Progenitor cell of endocrine pancreas (in vitro differentiated cells): ENCODE measurements around the gene ZNF407. TPM values are rescaled to one million over a fixed set of nuclear protein-coding genes. Genes with fewer than 3 reads are reported as not detected.

Source experiments
- DNase-seq: peaks from one replicate; pipeline ENCODE4 v3.0.0; 2021; ENCODE audit warnings: low spot score; ENCODE audit not compliant: unreplicated experiment
- H3K27ac Mint-ChIP-seq: 2 replicates; pipeline ENCODE4 v1.8.0; 2021; ENCODE audit warnings: mild to moderate bottlenecking, moderate library complexity, mixed read lengths
- H3K27me3 Mint-ChIP-seq: 2 replicates; pipeline ENCODE4 v1.8.0; 2021; ENCODE audit warnings: mixed read lengths
- H3K36me3 Mint-ChIP-seq: 2 replicates; pipeline ENCODE4 v1.8.0; 2022; ENCODE audit warnings: mixed read lengths; ENCODE audit not compliant: insufficient read depth
- H3K4me1 Mint-ChIP-seq: 2 replicates; pipeline ENCODE4 v1.8.0; 2021; ENCODE audit warnings: low read depth, mixed read lengths
- H3K4me3 Mint-ChIP-seq: 2 replicates; pipeline ENCODE4 v1.8.0; 2021; ENCODE audit warnings: low read depth, mild to moderate bottlenecking, moderate library complexity, mixed read lengths
- H3K9me3 Mint-ChIP-seq: 2 replicates; pipeline ENCODE4 v1.8.0; 2021; ENCODE audit warnings: low read depth, mixed read lengths
- CTCF ChIP-seq: fragments of 200-600 bp; sonication (generic); IDR thresholded peaks from one replicate; pipeline ENCODE4 v1.5.0; 2021; ENCODE audit warnings: antibody characterized with exemption, mild to moderate bottlenecking; ENCODE audit not compliant: unreplicated experiment
- total RNA-seq: library from RNA; stranded (reverse); gene quantifications from 2 replicates; pipeline ENCODE4 v1.2.1, GENCODE V29; 2021

ZNF407 gene
- total RNA-seq, 1 donor from 2014 or later: 18.1 TPM

GRCh38 chr18:74870950-74871349 lies 273.3 kb downstream of the ZNF407 start:
- H3K4me1 Mint-ChIP-seq: peaks cover 2% of the 10 kb centered on the region
- no peaks in the 10 kb centered on the region for H3K27me3 Mint-ChIP-seq
- DNase-seq: no peak
- no peak for TF ChIP-seq CTCF
- no peak overlapping the region for H3K4me3 Mint-ChIP-seq
- H3K36me3 Mint-ChIP-seq: no peaks in the 10 kb centered on the region
- no peak overlapping the region for H3K27ac Mint-ChIP-seq
- no peaks in the 10 kb centered on the region for H3K9me3 Mint-ChIP-seq

GRCh38 chr18:74873629-74874028 lies 276.0 kb downstream of the ZNF407 start:
- Mint-ChIP-seq H3K4me1 (peaks cover 21% of the 10 kb centered on the region), H3K4me3 (no peak overlapping the region), H3K36me3 (no peaks in the 10 kb centered on the region), H3K27ac (no peak overlapping the region), H3K9me3 (no peaks in the 10 kb centered on the region), H3K27me3 (no peaks in the 10 kb centered on the region)
- no peak for DNase-seq
- no peak for TF ChIP-seq CTCF

DNA sequence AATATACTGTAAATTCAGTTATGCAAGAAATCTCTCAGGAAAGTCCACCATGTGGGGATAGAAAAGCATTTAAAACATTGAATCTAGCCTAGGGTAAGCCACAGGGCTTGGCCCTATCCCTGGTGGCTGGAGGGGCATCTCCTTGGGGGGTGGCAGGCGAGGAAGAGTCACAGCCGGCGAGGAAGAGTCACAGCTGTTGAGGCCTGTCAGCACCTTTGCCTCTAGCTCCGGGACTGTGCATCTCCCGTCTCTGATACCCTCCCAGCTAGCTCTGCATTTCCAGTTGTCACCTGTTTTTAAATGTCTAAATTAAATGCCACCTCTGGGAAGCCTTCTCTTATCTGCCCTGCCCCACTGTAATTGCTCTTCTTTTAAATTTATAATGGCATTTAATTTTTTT lies 276.7 kb downstream of the ZNF407 start:
- no peaks in the 10 kb centered on the region for H3K36me3 Mint-ChIP-seq
- H3K9me3 Mint-ChIP-seq: no peaks in the 10 kb centered on the region
- TF ChIP-seq CTCF: no peak
- H3K4me3 Mint-ChIP-seq: no peak overlapping the region
- no peak overlapping the region for H3K27ac Mint-ChIP-seq
- peaks cover 25% of the 10 kb centered on the region for H3K4me1 Mint-ChIP-seq
- no peak for DNase-seq
- H3K27me3 Mint-ChIP-seq: no peaks in the 10 kb centered on the region

DNA sequence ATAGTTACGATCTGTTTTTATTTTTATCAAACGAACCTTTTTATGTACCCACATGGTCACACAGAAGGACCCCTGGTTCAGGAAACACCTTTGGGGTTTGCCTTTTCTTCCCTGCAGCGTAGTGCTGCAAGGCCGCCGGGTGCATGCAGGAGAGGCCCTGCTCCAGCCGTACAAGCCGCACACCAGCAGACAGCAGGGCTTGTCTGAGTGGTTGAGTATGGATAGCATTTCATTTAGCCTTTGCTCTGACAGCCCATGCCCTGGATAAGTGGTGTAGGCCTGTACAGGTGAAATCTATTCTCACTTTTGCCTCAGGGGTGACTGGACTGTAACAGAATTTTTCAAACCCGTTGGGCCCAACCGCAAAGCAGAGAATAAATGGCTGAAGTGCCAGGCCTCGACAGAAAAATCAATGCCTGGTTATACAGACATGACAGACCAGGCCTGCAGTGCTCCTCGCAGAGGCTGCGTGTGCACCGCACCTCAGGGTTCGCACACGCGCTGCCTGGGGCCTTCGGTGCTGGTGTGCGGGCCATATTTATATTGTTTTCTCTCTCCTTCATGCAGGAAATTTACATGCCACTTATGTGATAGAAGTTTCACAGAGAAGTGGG lies 279.1 kb downstream of the ZNF407 start:
- DNase-seq: no peak
- no peaks in the 10 kb centered on the region for H3K27me3 Mint-ChIP-seq
- peaks cover 29% of the 10 kb centered on the region for H3K4me1 Mint-ChIP-seq
- H3K27ac Mint-ChIP-seq: peak overlapping the region; percentile 41
- no peaks in the 10 kb centered on the region for H3K9me3 Mint-ChIP-seq
- H3K4me3 Mint-ChIP-seq: no peak overlapping the region
- TF ChIP-seq CTCF: no peak
- peaks cover 3% of the 10 kb centered on the region for H3K36me3 Mint-ChIP-seq

GRCh38 chr18:74878267-74878666 lies 280.6 kb downstream of the ZNF407 start:
- Mint-ChIP-seq H3K27me3 (no peaks in the 10 kb centered on the region), H3K36me3 (peaks cover 5% of the 10 kb centered on the region), H3K27ac (no peak overlapping the region), H3K9me3 (no peaks in the 10 kb centered on the region), H3K4me3 (no peak overlapping the region), H3K4me1 (peaks cover 30% of the 10 kb centered on the region)
- no peak for TF ChIP-seq CTCF
- DNase-seq: no peak
